ENCODE measurements around the gene PADI4. TPM values are rescaled to one million over a fixed set of nuclear protein-coding genes. Genes with fewer than 3 reads are reported as not detected.
"Not testable (repeated sequence)": the region's sequence is repeated elsewhere in the genome, so short reads cannot be mapped to it uniquely, and the experiment has no call there.

PADI4 gene
- total RNA-seq, 4 donors from 2014 or later: not detected

- H3K36me3 ChIP-seq: no peaks in the 10 kb centered on the region
- DNase-seq: no peak
- H3K27ac ChIP-seq: no peak overlapping the region
- TF ChIP-seq POLR2A (IDR thresholded peaks at IDR 0.05) (no peak), CTCF (IDR thresholded peaks at IDR 0.05) (no peak)
- no peaks in the 10 kb centered on the region for H3K4me1 ChIP-seq
- no peak overlapping the region for H3K4me3 ChIP-seq
- no peaks in the 10 kb centered on the region for H3K9me3 ChIP-seq
- H3K27me3 ChIP-seq: no peaks in the 10 kb centered on the region
Measured at GRCh38 chr1:17316704-17317103, 8.7 kb downstream of the PADI4 start.

- Histone ChIP-seq H3K9me3 (no peaks in the 10 kb centered on the region), H3K27ac (no peak overlapping the region), H3K36me3 (no peaks in the 10 kb centered on the region), H3K27me3 (no peaks in the 10 kb centered on the region), H3K4me3 (no peak overlapping the region), H3K4me1 (peaks cover 0 to 5% (median 0%) of the 10 kb centered on the region in 4 donors)
- no peak for DNase-seq
- TF ChIP-seq POLR2A (IDR thresholded peaks at IDR 0.05): no peak
- TF ChIP-seq CTCF (IDR thresholded peaks at IDR 0.05): no peak
Measured at GRCh38 chr1:17318262-17318661, 10.3 kb downstream of the PADI4 start.

DNA sequence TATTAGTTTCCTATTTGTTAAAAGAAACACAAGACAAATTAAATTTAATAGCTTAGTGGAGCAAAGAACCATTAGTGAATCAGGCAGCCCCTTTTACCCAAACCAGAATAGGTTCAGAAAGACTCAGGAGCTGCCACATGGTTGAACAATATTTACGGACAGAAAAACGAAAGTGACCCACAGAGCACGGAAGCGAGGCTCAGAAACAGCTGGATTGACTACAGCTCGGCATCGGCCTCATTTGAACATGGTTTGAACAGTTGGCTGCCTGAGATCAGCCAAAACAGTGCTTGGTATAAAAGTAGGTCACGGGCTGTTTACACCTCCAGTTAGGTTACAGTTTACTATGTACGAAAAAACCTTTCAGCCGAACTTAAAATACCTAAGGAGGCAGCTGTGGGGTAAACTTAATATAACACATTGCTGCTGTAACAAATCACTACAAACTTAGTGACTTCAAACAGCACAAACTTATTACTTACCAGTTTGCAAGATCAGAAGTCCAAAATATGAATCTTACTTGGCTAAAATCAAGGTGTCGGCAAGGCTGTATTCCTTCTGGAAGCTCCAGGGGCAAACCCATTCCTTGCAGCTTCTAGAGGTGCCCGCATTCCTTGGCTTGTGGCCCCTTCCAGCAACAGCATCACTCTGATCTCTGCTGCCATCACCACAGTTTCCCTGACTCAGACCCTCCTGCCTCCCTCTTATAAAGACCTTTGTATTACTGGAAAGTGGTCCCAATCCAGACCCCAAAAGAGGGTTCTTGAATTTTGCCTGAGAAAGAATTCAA lies 11.8 kb downstream of the PADI4 start:
- H3K27ac ChIP-seq: no peak overlapping the region
- no peaks in the 10 kb centered on the region for H3K9me3 ChIP-seq
- peaks cover 0 to 5% (median 0%) of the 10 kb centered on the region in 4 donors for H3K4me1 ChIP-seq
- no peaks in the 10 kb centered on the region for H3K27me3 ChIP-seq
- no peak overlapping the region for H3K4me3 ChIP-seq
- no peaks in the 10 kb centered on the region for H3K36me3 ChIP-seq
- DNase-seq: no peak
- no peak for TF ChIP-seq CTCF (IDR thresholded peaks at IDR 0.05)
- TF ChIP-seq POLR2A (IDR thresholded peaks at IDR 0.05): no peak

DNA sequence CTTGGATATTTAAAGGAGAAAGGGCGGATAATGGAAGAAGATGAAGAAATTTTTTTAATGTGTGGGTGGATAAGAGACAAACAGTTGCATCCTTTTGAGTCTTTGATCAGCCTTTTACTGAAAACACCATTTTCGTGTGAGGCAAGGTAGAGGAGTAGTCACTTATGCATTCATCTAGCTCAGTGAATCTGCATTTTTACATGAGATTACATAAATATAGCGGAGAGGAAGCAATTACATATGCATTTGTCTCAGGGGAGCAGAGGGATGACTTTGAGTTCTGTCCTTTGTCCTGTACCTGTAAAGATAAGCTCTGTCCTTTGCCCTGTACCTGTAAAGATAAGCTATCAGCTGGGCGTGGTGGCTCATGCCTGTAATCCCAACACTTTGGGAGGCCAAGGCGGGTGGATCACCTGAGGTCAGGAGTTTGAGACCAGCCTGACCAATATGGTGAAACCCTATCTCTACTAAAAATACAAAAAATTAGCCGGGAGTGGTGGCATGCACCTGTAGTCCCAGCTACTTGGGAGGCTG lies 13.9 kb downstream of the PADI4 start:
- H3K27me3 ChIP-seq, H3K4me3 ChIP-seq, H3K9me3 ChIP-seq, H3K4me1 ChIP-seq, H3K36me3 ChIP-seq: not testable (repeated sequence)
- H3K27ac ChIP-seq: peak overlapping the region in 2 of 4 donors; percentile 20 to 57
- peak in 1 of 3 donors; percentile 70 for DNase-seq

GRCh38 chr1:17328855-17329254 lies 20.9 kb downstream of the PADI4 start:
- Histone ChIP-seq H3K4me3 (no peak overlapping the region), H3K4me1 (no peaks in the 10 kb centered on the region), H3K36me3 (no peaks in the 10 kb centered on the region), H3K27me3 (no peaks in the 10 kb centered on the region), H3K27ac (no peak overlapping the region), H3K9me3 (no peaks in the 10 kb centered on the region)
- TF ChIP-seq CTCF (IDR thresholded peaks at IDR 0.05) (no peak), POLR2A (IDR thresholded peaks at IDR 0.05) (no peak)
- no peak for DNase-seq

DNA sequence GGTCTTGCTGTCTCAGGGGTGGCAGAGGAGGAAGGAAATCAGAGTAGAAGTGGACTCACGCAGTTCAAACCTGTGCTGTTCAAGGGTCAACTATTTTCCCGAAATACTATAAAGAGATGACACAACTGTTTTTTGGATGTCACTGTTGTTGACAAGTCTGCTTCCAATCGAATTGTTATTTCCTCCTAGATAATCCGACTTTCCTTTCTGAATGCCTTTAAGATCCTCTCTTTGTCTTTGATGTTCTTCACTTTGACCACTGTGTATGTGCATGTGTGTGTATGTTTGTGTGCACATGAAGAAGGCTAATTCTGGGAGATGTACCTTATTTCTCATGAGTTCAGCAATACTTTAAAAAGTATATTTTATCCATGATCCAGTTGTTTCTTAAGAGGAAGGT lies 21.6 kb downstream of the PADI4 start:
- TF ChIP-seq POLR2A (IDR thresholded peaks at IDR 0.05): no peak
- TF ChIP-seq CTCF (IDR thresholded peaks at IDR 0.05): no peak
- no peaks in the 10 kb centered on the region for H3K4me1 ChIP-seq
- H3K4me3 ChIP-seq: no peak overlapping the region
- H3K27ac ChIP-seq: peak overlapping the region in 1 of 4 donors; percentile 59
- DNase-seq: no peak
- H3K27me3 ChIP-seq: no peaks in the 10 kb centered on the region
- no peaks in the 10 kb centered on the region for H3K9me3 ChIP-seq
- H3K36me3 ChIP-seq: no peaks in the 10 kb centered on the region

All from Peyer's patch (tissue), 4 donors.